ENCODE results near the gene CD300LD. TPM values are rescaled to one million over a fixed set of nuclear protein-coding genes. Genes with fewer than 3 reads are reported as not detected.

Gene CD300LD
- polyA plus RNA-seq, 1 donor from 2014 or later: not detected

GRCh38 chr17:74604200-74604599, 12.1 kb upstream of the CD300LD start:
- Histone ChIP-seq H3K9me3 (ENCODE audit: low read length) (no peaks in the 10 kb centered on the region), H3K27me3 (ENCODE audit: insufficient read depth, low read depth, low read length) (peaks cover 4% of the 10 kb centered on the region), H3K27ac (ENCODE audit: low read length) (no peak overlapping the region), H3K79me2 (replicated peaks; ENCODE audit: insufficient read depth, low read length) (no peaks in the 10 kb centered on the region), H2AFZ (ENCODE audit: low read depth, low read length) (no peak overlapping the region), H3K9me2 (ENCODE audit: insufficient read depth, low read length) (no peaks in the 10 kb centered on the region), H3K36me3 (ENCODE audit: insufficient read depth, low read length) (no peaks in the 10 kb centered on the region), H3F3A (ENCODE audit: insufficient read depth, low read length, poor library complexity, severe bottlenecking) (no peaks in the 10 kb centered on the region), H3K4me3 (ENCODE audit: low read length) (no peak overlapping the region), H3K9ac (ENCODE audit: low read length) (no peak overlapping the region), H4K20me1 (ENCODE audit: insufficient read depth) (no peaks in the 10 kb centered on the region), H3K4me2 (ENCODE audit: low read length) (no peak overlapping the region)
- TF ChIP-seq RAD21 (conservative IDR thresholded peaks at IDR 0.05) (no peak), POLR2AphosphoS5 (IDR thresholded peaks at IDR 0.05) (no peak), CTCF (IDR thresholded peaks at IDR 0.05; ENCODE audit: poor library complexity, severe bottlenecking) (no peak), SMC3 (conservative IDR thresholded peaks at IDR 0.05; ENCODE audit: poor library complexity) (no peak), MXI1 (conservative IDR thresholded peaks at IDR 0.05; ENCODE audit: poor library complexity, severe bottlenecking) (no peak), EZH2 (IDR thresholded peaks at IDR 0.05; ENCODE audit: borderline replicate concordance, insufficient read depth, low read length, poor library complexity, severe bottlenecking) (no peak), TAF1 (IDR thresholded peaks at IDR 0.05; ENCODE audit: low read depth) (no peak), REST (IDR thresholded peaks at IDR 0.05; ENCODE audit: borderline replicate concordance) (no peak), EP300 (conservative IDR thresholded peaks at IDR 0.05; ENCODE audit: poor library complexity, severe bottlenecking) (no peak)

GRCh38 chr17:74603746-74604145, 11.7 kb upstream of the CD300LD start:
- Histone ChIP-seq H4K20me1 (ENCODE audit: insufficient read depth) (no peaks in the 10 kb centered on the region), H3K4me3 (ENCODE audit: low read length) (no peak overlapping the region), H3K27ac (ENCODE audit: low read length) (no peak overlapping the region), H3F3A (ENCODE audit: insufficient read depth, low read length, poor library complexity, severe bottlenecking) (no peaks in the 10 kb centered on the region), H3K4me2 (ENCODE audit: low read length) (no peak overlapping the region), H3K27me3 (ENCODE audit: insufficient read depth, low read depth, low read length) (peaks cover 4% of the 10 kb centered on the region), H3K9me2 (ENCODE audit: insufficient read depth, low read length) (no peaks in the 10 kb centered on the region), H2AFZ (ENCODE audit: low read depth, low read length) (no peak overlapping the region), H3K9me3 (ENCODE audit: low read length) (no peaks in the 10 kb centered on the region), H3K36me3 (ENCODE audit: insufficient read depth, low read length) (no peaks in the 10 kb centered on the region), H3K79me2 (replicated peaks; ENCODE audit: insufficient read depth, low read length) (no peaks in the 10 kb centered on the region), H3K9ac (ENCODE audit: low read length) (no peak overlapping the region)
- TF ChIP-seq MXI1 (conservative IDR thresholded peaks at IDR 0.05; ENCODE audit: poor library complexity, severe bottlenecking): no peak
- no peak for TF ChIP-seq REST (IDR thresholded peaks at IDR 0.05; ENCODE audit: borderline replicate concordance)
- no peak for TF ChIP-seq POLR2AphosphoS5 (IDR thresholded peaks at IDR 0.05)
- no peak for TF ChIP-seq EZH2 (IDR thresholded peaks at IDR 0.05; ENCODE audit: borderline replicate concordance, insufficient read depth, low read length, poor library complexity, severe bottlenecking)
- no peak for TF ChIP-seq CTCF (IDR thresholded peaks at IDR 0.05; ENCODE audit: poor library complexity, severe bottlenecking)
- no peak for TF ChIP-seq RAD21 (conservative IDR thresholded peaks at IDR 0.05)
- TF ChIP-seq TAF1 (IDR thresholded peaks at IDR 0.05; ENCODE audit: low read depth): no peak
- TF ChIP-seq SMC3 (conservative IDR thresholded peaks at IDR 0.05; ENCODE audit: poor library complexity): no peak
- TF ChIP-seq EP300 (conservative IDR thresholded peaks at IDR 0.05; ENCODE audit: poor library complexity, severe bottlenecking): no peak
